GM12864 (cell line): ENCODE measurements around the gene IQCE.

Experiments used
- DNase-seq: peaks from one replicate; pipeline ENCODE4 v3.0.0-alpha.2; 2011; ENCODE audit warnings: low read depth
- H3K4me3 ChIP-seq: 2 replicates; pipeline ENCODE4 v1.5.1; 2011; ENCODE audit warnings: mild to moderate bottlenecking, low read depth, low read length, control low read depth
- TF ChIP-seq, protein P1 (sequence below): IDR thresholded peaks from 2 replicates; pipeline ENCODE4 v1.5.1; 2011; ENCODE audit warnings: low read depth, mild to moderate bottlenecking, moderate library complexity, low read length, control low read depth, inconsistent platforms; ENCODE audit errors: missing control alignments

The IQCE gene

DNA sequence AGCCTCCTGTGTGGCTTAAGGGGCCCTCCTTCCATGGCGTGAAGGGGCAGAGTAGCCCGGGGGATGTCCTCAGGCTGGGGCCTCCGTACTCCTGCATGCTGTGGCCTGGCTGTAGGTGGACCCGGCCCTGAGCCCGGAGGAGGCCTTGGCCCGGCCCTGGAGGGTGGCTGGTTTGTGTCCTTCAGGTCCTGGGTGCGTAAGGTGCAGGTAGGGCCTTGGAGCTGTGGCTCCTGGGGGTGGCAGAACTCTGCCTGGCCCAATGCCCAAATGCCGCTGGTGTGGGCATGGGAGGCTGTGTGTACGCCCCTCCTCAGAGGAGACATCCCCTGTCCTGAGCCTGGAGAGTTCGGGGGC is 102.3 kb downstream of the IQCE start:
- no peak overlapping the region for H3K4me3 ChIP-seq
- DNase-seq, result no peak
- TF ChIP-seq, protein P1, sequence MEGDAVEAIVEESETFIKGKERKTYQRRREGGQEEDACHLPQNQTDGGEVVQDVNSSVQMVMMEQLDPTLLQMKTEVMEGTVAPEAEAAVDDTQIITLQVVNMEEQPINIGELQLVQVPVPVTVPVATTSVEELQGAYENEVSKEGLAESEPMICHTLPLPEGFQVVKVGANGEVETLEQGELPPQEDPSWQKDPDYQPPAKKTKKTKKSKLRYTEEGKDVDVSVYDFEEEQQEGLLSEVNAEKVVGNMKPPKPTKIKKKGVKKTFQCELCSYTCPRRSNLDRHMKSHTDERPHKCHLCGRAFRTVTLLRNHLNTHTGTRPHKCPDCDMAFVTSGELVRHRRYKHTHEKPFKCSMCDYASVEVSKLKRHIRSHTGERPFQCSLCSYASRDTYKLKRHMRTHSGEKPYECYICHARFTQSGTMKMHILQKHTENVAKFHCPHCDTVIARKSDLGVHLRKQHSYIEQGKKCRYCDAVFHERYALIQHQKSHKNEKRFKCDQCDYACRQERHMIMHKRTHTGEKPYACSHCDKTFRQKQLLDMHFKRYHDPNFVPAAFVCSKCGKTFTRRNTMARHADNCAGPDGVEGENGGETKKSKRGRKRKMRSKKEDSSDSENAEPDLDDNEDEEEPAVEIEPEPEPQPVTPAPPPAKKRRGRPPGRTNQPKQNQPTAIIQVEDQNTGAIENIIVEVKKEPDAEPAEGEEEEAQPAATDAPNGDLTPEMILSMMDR, result no peak

DNA sequence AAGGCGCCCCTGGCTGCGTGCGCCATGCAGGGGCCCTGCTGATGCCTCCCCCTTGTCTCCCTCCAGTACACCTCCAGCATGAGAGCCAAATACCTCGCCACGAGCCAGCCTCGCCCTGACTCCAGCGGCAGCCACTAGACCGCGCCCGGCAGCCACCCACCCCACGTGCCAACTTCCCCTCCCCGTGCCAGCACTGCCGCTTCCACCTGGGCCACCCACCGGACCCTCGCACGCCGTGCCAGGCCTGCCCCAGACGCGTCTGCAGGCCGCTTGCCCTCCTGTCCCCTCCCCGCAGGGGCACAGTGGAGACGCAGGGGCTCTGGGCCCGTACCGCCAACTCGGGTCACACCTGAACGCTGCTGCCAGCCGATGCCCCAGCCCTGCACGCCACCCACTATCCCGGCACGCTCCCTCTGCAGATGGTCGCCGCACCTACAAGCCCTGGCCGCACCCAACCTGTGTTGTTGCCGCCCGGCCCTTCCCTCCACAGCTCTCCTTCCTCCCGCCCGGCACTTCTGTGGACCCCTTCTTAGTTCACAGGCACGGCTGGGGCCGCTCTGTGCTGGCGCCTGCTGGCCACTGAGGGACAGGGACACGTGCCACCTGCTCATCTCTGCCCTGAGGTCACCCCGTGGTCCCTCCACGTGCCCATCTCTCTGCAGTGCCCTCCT is 103.0 kb downstream of the IQCE start:
- no peak for DNase-seq
- TF ChIP-seq, protein P1, result no peak

DNA sequence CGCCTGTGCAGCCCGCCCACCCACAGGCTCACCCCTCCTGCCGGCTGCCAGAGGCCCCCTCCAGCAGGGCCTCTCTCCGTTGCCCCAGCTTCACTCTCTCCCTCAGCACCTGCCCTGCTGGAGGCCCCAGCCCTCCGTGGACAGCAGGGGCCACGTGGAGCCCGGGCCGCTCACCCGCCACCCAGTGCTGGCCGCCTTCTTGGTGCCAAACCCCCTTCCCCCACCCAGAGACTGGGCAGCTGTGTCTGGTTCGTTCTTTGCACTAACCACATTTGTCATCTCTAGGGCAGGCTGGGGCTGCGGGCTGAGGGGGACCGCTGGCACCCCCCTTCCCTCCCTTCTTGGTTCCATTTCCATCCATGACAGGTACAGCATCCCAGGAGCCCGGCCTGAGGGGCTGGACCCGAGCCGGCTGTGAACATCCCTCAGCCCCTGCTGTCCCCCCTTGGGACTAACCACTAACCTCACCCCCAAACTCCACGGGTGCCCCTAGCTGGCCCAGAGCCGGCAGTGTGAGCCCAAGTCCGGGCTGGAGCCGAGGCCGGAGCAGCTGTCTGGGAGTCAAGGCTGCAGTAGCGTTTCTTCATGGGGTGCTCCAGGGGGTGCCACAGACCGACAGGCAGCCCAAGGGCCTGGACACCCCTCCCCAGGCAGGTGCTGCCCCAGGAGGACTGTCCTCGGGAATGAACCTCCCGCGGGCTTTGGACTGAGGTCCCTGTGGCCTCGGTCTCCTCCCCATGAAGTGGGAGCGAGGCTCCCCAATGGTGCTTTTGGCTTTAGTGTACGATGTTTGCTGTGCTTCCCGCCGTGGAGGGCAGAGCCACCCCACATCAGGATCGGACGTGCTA is 103.7 kb downstream of the IQCE start:
- TF ChIP-seq, protein P1, result no peak
- no peak for DNase-seq
- H3K4me3 ChIP-seq, result no peak overlapping the region

More for the DNA sequence above, 103.0 kb downstream of the IQCE start:
- no peak overlapping the region for H3K4me3 ChIP-seq

DNA sequence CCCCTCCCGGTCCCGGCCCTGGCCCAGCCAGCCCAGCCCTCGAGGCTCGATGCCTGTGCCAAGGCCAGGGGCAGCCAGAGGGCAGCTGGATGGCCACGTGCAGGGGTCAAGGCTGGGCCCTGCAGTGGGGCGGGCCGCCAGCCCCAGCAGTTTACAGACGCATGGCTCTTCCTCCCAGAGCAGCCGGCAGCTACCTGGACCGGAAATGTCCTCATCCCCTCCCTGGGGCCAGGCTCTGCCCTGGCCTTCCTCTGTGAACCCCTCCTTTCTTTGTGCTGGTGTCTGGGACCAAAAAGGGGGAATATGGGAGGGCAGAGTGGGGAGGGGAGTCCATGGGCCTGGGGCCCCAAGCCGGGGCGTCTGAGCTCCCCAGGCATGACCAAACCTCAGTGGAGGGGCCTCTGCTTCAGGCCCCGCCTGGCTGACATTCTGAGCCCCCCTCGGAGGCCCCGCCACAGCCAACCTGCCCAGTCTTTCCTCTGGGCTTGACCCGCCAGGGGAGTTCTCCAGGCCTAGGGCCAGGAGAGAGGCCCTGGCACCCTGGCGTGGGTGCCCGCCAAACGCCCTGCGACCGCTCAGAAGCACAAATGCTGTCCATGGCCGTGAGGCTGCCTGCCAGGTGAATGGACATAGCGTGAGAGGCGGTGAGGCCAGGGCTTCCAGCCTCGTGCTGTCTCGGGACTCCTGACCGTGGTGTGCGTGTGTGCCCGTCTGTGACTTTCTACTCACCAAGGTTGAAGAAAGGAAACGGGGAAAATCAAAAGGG is 104.5 kb downstream of the IQCE start:
- no peak for DNase-seq
- TF ChIP-seq, protein P1, result no peak
- H3K4me3 ChIP-seq, result no peak overlapping the region

DNA sequence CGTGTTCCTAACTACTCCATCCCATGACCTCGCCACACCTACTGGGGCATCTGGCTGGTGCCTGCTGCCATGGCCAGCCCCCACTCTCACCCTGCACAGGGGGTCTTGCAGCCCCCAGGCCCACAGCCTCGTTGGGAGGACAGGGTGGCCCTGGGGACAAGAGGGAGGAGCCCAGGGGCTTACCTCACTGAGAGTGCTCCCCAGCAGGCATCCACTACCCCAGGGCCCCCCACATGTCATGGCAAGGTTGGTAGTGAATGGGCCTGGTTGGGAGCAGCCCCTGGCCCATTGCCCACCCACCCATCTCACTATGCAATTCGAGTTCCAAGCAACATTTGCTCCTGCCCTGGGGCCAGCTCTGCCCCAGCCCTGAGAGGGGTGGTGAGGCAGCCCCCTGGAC is 105.2 kb downstream of the IQCE start:
- no peak for DNase-seq
- TF ChIP-seq, protein P1, result no peak
- no peak overlapping the region for H3K4me3 ChIP-seq
